OCI-LY7 (cell line): Measurements from ENCODE around the gene SARM1. TPM values are rescaled to one million over a fixed set of nuclear protein-coding genes. Genes with fewer than 3 reads are reported as not detected.

Experiments used
- BruUV-seq: library from RNA; stranded (reverse); fragments of 400-500 nt; replicated peaks from 2 replicates; lab custom pipeline; 2021; lab: Mats Ljungman, UMichigan
- CTCF ChIA-PET: fragments of 300-600 bp; sonication (Branson Sonifier 250); formaldehyde crosslinking; loops from one replicate; lab custom pipeline; 2022; ENCODE audit warnings: antibody characterized with exemption; ENCODE audit not compliant: unreplicated experiment; lab: Charles Lee
- POLR2A ChIA-PET: fragments of 300-600 bp; sonication (Branson Sonifier 250); formaldehyde crosslinking; loops from one replicate; lab custom pipeline; 2022; ENCODE audit warnings: antibody characterized with exemption; lab: Charles Lee
- DNase-seq: peaks from one replicate; pipeline ENCODE4 v3.0.0-alpha.2; 2015; ENCODE audit warnings: low spot score
- H2AFZ ChIP-seq: fragments of 200-600 bp; sonication (generic), shearing (Covaris generic); 2 replicates; pipeline ENCODE4 v1.6.1; 2014; ENCODE audit warnings: mild to moderate bottlenecking, antibody characterized with exemption, low read length, moderate library complexity
- H3K27ac ChIP-seq: fragments of 200-600 bp; sonication (generic); 2 replicates; pipeline ENCODE4 v1.5.1; 2014; ENCODE audit warnings: mixed run types, low read depth, mild to moderate bottlenecking, moderate library complexity, low read length, inconsistent platforms; ENCODE audit not compliant: poor library complexity, severe bottlenecking
- H3K36me3 ChIP-seq: fragments of 200-600 bp; sonication (generic); 2 replicates; pipeline ENCODE4 v1.6.1; 2014; ENCODE audit warnings: mild to moderate bottlenecking, antibody characterized with exemption, low read length, moderate library complexity, mixed read lengths; ENCODE audit not compliant: insufficient read depth
- H3K4me1 ChIP-seq: fragments of 200-600 bp; sonication (generic); 2 replicates; pipeline ENCODE4 v1.5.1; 2014; ENCODE audit warnings: mild to moderate bottlenecking, low read length; ENCODE audit not compliant: insufficient read depth, poor library complexity, severe bottlenecking
- H3K4me2 ChIP-seq: fragments of 200-600 bp; sonication (generic); 2 replicates; pipeline ENCODE4 v1.6.1; 2014; ENCODE audit warnings: mild to moderate bottlenecking, low read length
- H3K4me3 ChIP-seq: fragments of 200-600 bp; sonication (generic); 2 replicates; pipeline ENCODE4 v1.5.1; 2014; ENCODE audit warnings: mild to moderate bottlenecking, low read depth, low read length; ENCODE audit not compliant: poor library complexity, severe bottlenecking
- H3K79me2 ChIP-seq: fragments of 200-600 bp; sonication (generic); 2 replicates; pipeline ENCODE4 v1.6.1; 2016; ENCODE audit warnings: low read depth, mild to moderate bottlenecking, low read length, moderate library complexity, mixed read lengths; ENCODE audit not compliant: insufficient read depth
- H3K9me2 ChIP-seq: fragments of 200-600 bp; sonication (generic); 2 replicates; pipeline ENCODE4 v1.6.1; 2016; ENCODE audit warnings: mild to moderate bottlenecking, low read length, mixed read lengths; ENCODE audit not compliant: insufficient read depth
- H3K9me3 ChIP-seq: fragments of 200-600 bp; sonication (generic); 2 replicates; pipeline ENCODE4 v1.6.1; 2014; ENCODE audit warnings: mild to moderate bottlenecking, mixed run types, low read length, mixed read lengths
- H4K20me1 ChIP-seq: fragments of 200-600 bp; sonication (generic); 2 replicates; pipeline ENCODE4 v1.6.1; 2014; ENCODE audit warnings: mild to moderate bottlenecking, antibody characterized with exemption, low read length, moderate library complexity, mixed read lengths; ENCODE audit not compliant: insufficient read depth
- CTCF ChIP-seq: fragments of 200-600 bp; sonication (generic); conservative IDR thresholded peaks from 2 replicates; pipeline ENCODE4 v1.5.1; 2014; ENCODE audit warnings: mild to moderate bottlenecking, antibody characterized with exemption, low read length, moderate library complexity, mixed read lengths
- EZH2phosphoT487 ChIP-seq: fragments of 200-600 bp; sonication (generic); IDR thresholded peaks from 2 replicates; pipeline ENCODE4 v1.6.1; 2018; ENCODE audit warnings: low read depth, borderline replicate concordance, mild to moderate bottlenecking, mixed run types, antibody characterized with exemption, low read length, moderate library complexity, mixed read lengths
- intact Hi-C: fragments of 100-400 bp; cut with micrococcal nuclease; formaldehyde crosslinking; loops from one replicate; pipeline ENCODE4 v1.10.0; 2022; ENCODE audit not compliant: unreplicated experiment
- total RNA-seq, 2 experiments: library from RNA; depleted of rRNA in 1 of 2; stranded (reverse); fragments of >200 nt in 1 of 2; shearing (Covaris generic) in 1 of 2; gene quantifications; 2 replicates each; pipeline ENCODE4 v1.2.3, GENCODE V29; 2014 to 2022

SARM1 gene
- total RNA-seq, 2 experiments from 2014 or later: 7.5 to 21.3 TPM

DNA sequence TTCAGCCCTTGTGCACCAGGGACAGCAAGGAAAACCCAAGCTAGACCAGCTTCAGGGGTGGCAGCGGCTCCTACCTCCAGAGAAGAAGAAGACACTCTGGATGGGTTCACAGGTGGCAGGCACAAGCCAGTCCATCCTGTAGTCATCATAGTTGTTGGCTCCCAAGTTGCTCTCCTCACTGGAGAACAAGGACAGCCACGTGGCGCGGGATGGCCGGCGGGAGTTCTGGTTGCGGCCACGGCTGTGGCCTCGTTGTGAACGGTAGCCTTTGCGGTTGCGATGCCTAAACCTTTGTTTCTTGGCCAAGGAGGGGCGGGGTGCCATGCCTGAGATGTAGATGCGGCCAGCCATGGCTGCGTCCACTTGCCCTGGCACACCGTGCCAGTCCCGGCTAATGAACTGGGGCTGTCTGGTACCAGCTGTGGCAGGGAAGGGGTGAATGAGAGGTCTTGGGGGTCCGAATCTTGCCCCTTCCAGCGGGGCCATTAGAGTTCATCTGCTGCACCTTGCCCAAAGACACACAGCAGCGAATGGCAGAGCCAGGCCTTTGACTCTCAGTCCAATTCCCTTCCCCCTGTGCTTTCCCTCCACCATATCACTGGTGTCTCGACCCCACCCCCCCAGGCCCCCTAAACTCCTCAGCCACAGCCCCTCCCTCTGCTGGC lies 3.7 kb upstream of the SARM1 start:
- BruUV-seq: no TSS peak
- no peak overlapping the region for H3K4me3 ChIP-seq
- POLR2A ChIA-PET: interaction anchor here (0.9 kb wide), 1 partner anchor 9 kb away, joined by 3 read pairs; no protein-coding TSS in a partner anchor
- H3K79me2 ChIP-seq: no peaks in the 10 kb centered on the region
- intact Hi-C loops: no loop called here
- H3K4me2 ChIP-seq: no peak overlapping the region
- no peak for DNase-seq
- peaks cover 12% of the 10 kb centered on the region for H3K4me1 ChIP-seq
- CTCF ChIA-PET: no interaction called here
- peaks cover 10% of the 10 kb centered on the region; the same call in 1 of the 2 replicates for H3K36me3 ChIP-seq
- no peak overlapping the region for H2AFZ ChIP-seq
- no peaks in the 10 kb centered on the region for H4K20me1 ChIP-seq
- H3K27ac ChIP-seq: no peak overlapping the region
- no peaks in the 10 kb centered on the region for H3K9me2 ChIP-seq
- H3K9me3 ChIP-seq: no peaks in the 10 kb centered on the region
- TF ChIP-seq EZH2phosphoT487: no peak
- TF ChIP-seq CTCF: no peak

- TF ChIP-seq EZH2phosphoT487 (no peak), CTCF (no peak)
- Histone ChIP-seq H3K79me2 (no peaks in the 10 kb centered on the region), H3K9me2 (no peaks in the 10 kb centered on the region), H3K36me3 (peaks cover 4% of the 10 kb centered on the region; the same call in 1 of the 2 replicates), H3K4me3 (no peak overlapping the region), H2AFZ (no peak overlapping the region), H3K4me2 (no peak overlapping the region), H3K9me3 (no peaks in the 10 kb centered on the region), H4K20me1 (no peaks in the 10 kb centered on the region), H3K27ac (no peak overlapping the region), H3K4me1 (peaks cover 18% of the 10 kb centered on the region)
- POLR2A ChIA-PET: no interaction called here
- CTCF ChIA-PET: no interaction called here
- intact Hi-C loops: no loop called here
- BruUV-seq: no TSS peak
- no peak for DNase-seq
These were observed 3.1 kb upstream of the SARM1 start for GRCh38 chr17:28368306-28368831.
